Measurements from ENCODE around the gene RHOB. TPM values are rescaled to one million over a fixed set of nuclear protein-coding genes. Genes with fewer than 3 reads are reported as not detected.

Gene RHOB
- total RNA-seq, 1 donor from 2014 or later = 296 TPM

DNA sequence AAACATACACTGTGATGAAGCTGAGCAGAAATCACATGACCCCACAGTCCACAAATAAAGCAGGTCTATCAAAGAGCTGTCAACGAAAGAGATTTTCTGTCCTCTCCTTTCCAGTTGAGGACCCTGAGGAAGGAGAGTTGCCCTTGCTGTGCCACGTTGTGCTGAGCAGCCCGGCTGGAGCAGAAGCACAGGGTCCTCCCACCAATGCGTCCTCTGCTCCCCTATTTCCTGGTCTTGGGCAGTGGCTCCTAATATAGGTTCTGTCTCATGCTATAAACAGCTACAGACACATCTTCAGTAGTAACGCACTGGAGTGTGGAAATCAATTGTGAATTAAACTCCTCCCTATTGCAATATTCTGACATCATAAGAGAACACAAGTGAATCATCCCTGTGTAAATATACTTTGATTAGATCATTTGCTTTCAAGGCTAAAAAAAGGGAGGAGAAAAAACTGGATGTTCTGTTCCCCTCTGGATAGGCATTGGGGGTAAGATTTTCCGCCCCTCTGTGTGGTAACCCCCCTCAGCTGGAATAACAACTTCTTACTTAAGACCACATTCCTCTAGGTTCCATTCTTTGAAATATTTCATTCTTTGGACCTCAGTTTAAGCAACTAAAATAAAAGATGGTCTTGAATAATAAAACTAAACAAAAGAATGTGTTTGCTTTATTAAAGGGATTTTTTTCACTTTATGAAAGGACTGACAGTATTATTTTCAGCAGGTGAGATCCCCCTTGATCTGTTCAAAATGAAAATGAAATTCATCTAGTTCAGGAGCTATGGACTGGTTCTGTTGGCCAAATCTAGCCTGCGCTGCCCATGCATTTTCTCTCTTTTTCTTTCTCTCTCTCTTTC, 8.3 kb upstream of the RHOB start:
- no peak for DNase-seq

DNA sequence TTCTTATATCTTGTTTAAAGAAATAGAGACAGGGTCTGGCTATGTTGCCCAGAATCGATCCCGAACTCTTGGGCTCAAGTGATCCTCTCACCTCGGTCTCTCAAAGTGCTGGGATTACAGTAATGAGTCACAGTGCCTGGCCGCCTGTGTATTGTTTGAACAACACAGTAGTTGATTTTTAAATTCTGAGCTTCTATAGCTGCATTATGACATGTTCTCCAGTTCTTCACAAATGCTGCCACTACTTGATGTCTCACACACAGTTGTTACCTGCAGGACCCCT, 7.7 kb upstream of the RHOB start:
- DNase-seq = no peak

DNA sequence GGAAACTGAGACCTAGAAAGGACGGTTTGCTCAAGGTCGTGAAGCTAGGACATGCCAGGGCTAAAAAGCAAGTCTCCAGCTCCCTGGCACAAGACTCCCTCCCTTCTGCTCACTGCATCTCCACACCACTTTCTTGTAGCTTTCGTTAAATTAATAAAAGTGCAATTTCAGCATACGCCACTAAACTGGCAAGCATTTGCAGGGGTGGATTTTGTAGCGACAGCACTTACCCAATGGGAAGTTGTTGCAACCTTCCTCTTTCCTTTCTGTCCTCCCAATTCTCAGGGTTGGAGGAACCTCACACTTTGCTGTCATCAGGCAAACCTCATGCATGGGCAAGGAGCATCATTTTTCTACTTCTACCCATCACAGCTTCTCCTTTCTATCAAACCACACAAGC, 7.4 kb upstream of the RHOB start:
- DNase-seq = no peak

DNA sequence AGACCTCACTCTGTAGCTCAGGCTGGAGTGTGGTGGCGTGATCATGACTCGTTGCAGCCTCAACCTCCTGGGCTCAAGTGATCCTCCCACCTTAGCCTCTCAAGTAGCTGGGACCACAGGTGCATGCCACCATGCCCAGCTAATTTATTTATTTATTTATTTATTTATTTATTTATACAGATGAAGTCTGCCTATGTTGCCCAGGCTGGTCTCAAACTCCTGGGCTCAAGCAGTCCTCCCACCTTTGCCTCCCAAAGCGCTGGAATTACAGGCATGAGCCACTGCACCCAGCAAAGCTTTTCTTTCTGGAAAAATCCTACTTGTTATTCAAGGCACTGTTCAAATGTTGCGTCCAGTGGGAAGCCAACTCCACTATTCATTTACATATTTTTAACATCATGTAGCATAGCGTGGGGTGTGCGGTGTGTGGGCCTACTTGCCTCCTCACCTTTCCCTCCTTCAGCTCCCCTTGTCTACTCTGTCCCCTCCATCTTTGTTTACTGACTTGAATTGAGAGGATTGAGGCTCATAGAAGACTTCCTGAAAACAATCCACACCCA, 6.8 kb upstream of the RHOB start:
- DNase-seq = no peak

DNA sequence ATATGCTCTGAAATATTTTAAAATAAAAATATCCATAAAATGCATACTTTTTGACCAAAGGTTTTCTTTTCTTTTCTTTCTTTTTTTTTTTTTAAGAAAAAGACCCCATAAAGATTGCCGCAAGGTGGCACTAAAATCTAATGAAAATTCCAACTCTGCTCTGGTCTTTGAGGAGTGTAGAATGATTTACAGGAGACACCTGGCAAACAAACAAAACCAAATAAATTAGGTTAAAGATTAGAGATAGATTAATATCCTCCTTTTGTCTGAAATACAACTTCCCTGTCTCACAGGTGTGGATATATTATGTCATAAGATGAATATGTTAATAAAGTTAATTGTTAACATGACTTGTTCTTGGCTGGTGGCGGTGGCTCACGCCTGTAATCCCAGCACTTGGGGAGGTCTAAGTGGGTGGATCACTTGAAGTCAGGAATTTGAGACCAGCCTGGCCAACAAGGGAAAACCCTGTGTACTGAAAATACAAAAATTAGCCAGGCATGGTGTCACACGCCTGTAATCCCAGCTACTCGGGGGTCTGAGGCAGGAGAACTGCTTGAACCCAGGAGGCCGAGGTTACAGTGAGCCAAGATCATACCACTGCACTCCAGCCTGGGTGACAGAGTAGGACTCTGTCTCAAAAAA, 3.5 kb upstream of the RHOB start:
- DNase-seq = no peak

DNA sequence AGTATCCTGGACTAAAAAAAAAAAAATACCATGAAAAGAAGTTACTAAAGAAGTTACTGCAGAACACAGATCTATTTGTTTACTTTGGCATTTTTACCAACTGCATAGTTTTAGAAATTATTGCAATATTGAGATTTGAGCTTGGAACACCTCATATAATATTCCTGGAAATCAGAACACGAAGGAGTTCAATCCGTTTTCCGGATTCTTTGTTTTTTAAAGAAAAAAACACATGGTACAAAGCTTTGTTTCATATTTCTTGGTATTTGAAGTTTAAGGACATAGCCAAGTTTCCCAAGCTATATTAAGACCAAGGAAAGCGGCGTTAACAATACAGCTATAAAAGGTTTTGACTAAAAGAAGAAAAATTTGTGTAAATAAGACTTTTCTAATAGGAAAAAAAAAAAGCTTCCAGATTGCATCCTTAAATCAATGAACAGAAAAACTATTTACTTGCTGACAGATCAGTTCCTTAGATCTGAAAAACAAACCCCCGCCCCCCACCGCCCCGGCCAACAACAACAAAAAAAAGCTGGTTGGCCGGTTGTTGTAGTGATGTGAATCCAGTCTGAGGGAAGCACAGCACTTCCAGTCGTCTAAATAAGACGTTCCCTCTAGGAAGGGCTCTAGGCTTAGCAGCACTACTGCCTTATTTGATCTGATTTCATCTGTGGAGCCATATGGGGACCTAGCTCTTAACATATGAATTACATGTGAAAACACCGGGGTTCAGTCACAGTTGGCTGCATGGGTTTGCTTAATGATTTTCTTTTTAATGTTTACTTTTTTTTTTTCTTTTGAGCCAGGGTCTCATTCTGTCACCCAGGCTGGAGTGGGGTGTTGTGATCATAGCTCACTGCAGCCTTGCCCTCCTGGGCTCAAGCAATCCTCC, 2.5 kb upstream of the RHOB start:
- no peak for DNase-seq

DNA sequence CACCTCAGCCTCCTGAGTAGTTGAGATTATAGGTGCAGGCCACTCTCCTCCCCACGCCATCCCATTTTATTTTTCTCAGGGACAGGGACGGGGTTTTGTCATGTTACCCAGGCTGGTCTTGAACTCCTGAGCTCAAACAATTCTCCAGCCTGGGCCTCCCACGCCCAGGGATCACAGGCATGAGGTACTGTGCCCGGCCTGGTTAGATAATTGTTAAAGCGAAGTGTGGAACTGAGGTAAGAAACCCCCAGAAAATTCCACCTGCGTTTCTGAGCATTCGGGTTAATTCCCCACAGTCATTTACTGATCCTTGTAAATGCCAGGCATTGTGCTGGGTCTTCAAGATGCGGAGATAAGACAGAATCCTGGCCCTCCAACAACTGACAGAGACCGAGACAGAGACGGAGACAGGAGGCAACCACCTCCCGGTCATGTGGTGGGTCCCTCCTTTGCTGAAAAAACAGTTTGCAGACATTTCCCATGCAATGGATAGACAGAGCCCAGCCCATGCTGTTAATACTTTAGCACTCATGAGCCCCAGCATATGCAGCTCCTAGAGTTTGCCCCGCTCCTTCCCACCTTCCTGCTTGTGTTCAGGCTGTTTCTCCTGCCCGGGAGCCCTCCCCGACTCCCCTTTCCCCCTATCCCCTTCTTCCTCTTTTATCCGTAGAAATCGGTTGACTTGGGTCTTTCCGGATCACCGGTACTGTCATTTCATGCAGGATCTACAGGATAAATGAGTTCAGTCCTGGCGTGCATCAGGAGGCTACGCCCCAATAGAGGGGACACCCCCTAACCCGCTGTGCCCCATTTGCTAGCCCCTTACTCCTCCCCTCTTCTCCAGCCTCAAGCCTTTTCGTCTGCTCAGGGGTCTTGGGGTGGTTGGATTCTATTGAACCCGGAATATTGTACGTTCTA, 1.6 kb upstream of the RHOB start:
- no peak for DNase-seq

DNA sequence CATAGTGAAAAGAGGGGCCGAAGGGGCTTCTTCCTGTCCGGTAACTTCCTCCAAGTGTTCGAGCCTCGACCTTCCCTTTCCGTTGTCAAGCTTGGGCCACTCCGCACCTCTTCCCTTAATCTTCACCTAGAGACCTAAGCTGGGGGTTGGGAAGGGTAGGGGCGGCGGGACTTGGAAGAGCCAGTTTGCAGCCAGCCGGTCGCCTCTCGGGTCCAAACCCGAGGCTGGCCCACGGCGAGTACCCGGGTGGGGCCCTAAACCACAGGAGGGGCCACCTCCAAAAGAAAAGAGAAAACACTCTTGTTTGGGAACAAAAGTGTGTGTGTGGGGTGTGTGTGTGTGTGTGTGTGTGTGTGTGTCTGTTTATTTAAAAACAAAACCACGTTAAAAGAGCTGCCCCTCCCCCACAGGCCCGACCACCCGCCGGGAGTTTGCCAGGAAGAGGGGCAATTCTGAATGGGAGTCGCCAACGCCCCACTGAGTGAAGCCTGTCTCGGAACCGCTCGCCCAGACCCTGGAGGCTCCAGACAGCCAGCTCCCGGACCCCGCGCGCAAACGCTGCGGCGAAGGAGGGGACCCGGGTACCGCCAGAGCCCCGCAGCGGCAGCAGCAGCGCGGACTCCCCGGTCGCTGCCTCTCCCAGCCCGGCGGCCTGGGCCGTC, 488 bp upstream of the RHOB start:
- DNase-seq = no peak

DNA sequence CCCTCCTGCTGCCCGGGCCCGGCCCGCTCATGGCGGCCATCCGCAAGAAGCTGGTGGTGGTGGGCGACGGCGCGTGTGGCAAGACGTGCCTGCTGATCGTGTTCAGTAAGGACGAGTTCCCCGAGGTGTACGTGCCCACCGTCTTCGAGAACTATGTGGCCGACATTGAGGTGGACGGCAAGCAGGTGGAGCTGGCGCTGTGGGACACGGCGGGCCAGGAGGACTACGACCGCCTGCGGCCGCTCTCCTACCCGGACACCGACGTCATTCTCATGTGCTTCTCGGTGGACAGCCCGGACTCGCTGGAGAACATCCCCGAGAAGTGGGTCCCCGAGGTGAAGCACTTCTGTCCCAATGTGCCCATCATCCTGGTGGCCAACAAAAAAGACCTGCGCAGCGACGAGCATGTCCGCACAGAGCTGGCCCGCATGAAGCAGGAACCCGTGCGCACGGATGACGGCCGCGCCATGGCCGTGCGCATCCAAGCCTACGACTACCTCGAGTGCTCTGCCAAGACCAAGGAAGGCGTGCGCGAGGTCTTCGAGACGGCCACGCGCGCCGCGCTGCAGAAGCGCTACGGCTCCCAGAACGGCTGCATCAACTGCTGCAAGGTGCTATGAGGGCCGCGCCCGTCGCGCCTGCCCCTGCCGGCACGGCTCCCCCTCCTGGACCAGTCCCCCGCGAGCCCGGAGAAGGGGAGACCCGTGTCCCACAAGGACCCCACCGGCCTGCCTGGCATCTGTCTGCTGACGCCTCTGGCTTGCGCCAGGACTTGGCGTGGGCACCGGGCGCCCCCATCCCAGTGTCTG, 767 bp downstream of the RHOB start:
- peak; percentile 51 for DNase-seq

DNA sequence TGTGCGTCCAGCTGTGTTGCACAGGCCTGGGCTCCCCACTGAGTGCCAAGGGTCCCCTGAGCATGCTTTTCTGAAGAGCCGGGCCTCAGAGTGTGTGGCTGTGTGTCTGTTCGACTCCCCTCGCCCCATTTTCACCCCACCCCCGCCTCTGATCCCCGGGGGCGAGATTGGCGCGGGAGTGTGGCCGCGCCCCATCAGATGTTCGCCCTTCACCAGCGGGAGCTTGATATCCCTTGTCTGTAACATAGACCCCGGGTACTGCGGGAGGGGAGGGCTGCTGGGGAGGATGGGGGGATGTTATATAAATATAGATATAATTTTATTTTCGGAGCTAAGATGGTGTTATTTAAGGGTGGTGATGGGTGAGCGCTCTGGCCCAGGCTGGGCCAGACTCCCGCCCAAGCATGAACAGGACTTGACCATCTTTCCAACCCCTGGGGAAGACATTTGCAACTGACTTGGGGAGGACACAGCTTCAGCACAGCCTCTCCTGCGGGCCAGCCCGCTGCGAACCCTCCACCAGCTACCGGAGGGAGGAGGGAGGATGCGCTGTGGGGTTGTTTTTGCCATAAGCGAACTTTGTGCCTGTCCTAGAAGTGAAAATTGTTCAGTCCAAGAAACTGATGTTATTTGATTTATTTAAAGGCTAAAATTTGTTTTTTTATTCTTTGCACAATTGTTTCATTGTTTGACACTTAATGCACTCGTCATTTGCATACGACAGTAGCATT, 1.5 kb downstream of the RHOB start:
- peak; percentile 29 for DNase-seq

DNA sequence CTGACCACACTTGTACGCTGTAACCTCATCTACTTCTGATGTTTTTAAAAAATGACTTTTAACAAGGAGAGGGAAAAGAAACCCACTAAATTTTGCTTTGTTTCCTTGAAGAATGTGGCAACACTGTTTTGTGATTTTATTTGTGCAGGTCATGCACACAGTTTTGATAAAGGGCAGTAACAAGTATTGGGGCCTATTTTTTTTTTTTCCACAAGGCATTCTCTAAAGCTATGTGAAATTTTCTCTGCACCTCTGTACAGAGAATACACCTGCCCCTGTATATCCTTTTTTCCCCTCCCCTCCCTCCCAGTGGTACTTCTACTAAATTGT, 2.1 kb downstream of the RHOB start:
- no peak for DNase-seq

DNA sequence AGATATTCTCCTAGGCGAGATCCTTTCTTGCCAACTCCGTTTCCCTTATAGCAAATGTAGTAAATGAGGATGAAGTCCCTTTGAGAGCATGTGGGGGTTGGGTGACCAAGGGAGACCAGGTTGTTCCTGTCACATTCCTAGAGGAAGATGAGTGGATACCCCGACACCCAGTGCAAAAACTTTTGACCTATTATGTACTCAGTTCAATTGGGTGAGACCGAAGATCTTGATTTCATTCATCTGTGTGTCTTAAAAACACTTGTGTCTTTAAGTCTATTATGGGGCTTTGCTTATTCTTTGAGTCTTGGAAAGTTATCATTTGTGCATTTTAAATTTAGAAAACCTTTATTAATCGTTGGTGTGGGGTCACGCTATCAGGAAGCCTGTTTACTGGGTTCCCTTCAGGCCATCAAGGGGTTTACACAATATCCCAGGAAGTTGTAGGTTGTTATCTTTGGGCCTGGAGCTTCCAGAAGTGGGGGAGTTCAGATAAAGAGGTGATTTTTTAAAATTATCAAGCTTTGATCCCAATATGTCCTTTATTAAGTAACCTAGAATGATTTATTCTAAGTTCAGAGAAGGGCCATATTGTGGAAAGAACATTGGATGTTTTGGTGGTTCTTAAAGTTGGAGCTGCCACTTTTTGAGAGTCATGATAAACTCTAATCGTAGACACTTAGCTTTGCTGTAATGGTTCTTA, 2.8 kb downstream of the RHOB start:
- no peak for DNase-seq

DNA sequence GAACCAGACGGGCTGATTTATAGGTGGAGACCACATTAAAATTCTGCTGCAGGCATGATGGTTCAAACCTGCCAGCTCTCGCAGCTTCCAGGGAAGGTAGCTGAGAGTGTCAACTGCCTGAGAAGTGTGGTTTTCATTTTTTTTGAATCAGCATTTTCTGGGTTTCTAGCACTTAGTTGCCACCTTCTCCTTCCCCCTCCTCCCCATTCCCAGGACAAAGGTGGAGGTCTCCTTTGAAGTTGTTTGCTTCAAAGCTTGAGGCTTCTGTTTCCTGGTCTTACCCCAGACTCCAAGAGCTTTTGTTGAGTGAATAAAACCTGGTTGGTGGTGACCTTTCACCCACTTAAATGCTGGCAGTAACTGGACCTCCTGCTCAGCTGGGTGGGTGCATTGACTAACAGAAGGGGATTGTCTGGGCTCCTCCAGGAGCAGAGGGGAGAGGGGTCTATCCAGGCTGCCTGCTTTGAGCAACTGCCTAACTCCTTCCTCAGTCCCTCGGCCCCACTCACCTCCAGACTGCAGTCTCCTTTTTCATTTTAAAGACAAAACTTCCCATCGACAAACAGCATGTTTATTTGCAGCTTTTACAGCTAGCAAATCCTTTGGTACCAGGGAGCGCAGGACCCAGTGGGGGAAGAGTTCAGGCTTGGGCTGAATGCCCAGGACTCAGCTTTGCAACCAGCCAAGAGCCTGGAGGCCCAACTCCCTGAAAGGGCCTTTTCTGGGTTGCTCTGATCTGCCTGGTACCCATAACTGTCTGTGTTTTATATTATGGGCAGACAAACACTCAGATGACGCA, 3.5 kb downstream of the RHOB start:
- peak; percentile 81 for DNase-seq

DNA sequence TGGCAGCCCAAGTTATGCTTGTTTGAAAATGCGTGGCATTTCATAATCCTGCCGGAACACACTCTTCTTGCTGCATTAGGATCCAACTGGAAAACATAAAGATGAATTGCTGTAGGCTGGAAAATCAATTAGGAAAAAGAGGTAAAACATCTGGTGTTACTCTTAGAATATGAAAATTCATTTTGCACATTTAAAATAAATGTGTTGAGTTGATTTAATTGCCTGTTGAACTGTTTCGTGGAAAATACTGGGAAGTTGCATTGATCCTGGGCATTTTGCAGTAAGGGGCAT, 4.1 kb downstream of the RHOB start:
- no peak for DNase-seq

DNA sequence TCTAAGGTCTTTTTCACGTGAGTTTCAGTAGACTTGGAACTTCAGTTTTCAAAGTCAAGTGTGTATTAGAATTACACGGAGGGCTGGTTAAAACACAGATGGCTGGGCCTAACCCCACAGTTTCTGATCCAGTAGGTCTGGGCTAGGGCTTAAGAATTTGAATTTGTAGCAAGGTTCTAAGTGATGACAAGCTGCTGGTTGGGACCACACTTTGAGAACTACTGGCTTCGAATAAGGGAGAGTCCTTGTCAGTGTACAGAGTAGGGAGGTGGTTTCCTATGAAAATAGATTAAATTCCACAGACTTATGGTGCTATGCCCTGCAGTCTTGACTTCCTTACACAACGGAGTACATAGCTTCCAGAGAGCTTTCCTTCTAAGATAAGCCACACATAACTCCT, 4.5 kb downstream of the RHOB start:
- no peak for DNase-seq

DNA sequence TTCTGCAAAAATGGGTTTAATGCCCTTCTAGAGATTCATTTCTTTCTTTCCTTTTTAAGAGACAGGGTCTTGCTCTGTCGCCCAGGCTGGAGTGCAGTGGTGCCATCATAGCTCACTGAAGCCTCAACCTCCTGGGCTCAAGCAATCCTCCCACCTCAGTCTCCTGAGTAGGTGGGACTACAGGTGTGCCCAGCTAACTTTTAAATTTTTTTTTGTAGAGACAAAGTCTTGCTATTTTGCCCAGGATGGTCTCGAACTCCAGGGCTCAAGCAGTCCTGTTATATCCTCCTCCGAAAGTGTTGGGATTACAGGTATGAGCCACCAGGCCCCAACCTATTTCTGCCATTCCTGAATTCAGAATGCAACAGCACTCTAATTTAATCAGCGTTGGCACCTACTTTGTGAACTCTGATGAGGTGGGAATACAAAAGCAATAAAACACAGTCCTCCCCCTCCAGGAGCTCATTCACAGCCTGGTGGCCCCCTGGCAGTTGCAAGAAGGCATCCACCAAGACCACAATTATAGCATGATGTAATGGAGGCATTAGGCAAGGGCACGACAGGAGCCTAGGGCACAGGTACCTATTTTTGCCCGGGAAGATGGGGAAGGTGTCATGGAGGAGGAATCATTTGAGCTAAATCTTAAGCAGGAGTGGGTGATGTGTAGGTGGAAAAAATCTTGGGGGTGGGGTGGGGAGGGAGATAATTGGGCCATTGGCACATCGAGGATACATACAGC, 5.1 kb downstream of the RHOB start:
- no peak for DNase-seq

DNA sequence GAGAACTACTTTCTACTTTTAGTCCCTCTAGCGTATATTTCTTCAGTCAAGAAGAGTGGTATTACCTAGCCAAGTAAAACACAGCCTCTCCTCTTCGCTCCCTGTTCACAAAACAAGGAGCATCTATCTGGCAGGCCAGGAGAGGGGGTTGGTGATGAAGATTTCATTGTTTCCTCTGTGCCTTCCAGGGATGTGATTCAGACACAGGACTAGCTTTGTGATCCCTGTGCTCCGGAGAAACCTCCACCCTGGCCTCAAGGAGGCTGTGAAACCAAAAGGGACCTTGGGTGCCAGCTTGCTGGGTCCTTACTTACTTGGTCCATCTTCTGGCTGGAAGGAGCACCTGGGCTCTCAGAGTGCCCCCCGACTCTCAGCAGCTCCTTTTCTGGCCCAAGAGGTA, 5.7 kb downstream of the RHOB start:
- DNase-seq = no peak

DNA sequence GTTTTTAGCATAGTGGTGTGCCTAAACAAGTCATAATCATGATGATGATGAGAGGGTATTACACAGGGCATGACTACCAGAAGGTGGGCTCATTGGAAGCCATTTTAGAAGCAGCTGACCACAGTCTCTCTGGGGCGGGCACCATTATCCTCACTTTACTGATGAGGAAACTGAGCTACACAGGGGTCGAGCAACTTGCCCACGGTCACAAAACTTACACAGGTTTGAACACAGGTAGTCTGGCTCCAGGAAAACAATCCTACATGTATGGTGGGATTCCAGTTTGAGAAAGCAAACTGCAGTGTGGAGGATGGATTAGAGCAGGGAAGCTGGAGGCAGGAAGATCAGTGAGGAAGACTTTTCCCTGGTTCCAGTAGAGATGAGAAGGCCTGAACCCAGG, 6.2 kb downstream of the RHOB start:
- no peak for DNase-seq

Measured in occipital lobe (tissue), 2 donors.